Measurements from ENCODE around the gene APLP2.

DNA sequence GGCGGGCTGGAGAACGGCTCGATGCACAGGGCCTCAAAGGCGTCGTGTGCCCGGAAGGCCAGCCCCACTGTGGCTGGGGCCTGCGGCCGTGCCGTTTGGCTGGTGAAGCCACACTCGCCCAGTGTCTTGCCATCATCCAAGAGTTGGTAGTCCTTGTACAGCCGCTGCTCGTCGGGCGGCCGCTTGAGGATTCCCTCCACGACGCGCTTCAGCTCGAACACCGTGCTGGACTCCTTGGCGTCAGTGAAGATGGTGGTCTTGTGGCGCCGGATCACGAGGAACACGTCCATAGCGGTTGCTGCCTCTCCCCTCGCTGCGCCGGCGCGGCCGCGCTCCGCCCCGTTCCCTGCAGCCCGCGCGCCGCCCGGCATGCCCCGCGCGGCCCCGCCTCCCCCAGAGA is 36.8 kb upstream of the APLP2 start:
- TF ChIP-seq, protein P1, sequence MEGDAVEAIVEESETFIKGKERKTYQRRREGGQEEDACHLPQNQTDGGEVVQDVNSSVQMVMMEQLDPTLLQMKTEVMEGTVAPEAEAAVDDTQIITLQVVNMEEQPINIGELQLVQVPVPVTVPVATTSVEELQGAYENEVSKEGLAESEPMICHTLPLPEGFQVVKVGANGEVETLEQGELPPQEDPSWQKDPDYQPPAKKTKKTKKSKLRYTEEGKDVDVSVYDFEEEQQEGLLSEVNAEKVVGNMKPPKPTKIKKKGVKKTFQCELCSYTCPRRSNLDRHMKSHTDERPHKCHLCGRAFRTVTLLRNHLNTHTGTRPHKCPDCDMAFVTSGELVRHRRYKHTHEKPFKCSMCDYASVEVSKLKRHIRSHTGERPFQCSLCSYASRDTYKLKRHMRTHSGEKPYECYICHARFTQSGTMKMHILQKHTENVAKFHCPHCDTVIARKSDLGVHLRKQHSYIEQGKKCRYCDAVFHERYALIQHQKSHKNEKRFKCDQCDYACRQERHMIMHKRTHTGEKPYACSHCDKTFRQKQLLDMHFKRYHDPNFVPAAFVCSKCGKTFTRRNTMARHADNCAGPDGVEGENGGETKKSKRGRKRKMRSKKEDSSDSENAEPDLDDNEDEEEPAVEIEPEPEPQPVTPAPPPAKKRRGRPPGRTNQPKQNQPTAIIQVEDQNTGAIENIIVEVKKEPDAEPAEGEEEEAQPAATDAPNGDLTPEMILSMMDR (conservative IDR thresholded peaks at IDR 0.05 in 1 of 2, IDR thresholded peaks at IDR 0.05 in 1 of 2; ENCODE audit: low read depth in 1 of 2, low read length in 2 of 2) = no peak
- no peak for TF ChIP-seq EZH2 (IDR thresholded peaks at IDR 0.05; ENCODE audit: low read length, missing control alignments)
